ENCODE results near the gene ATP2B2. TPM values are rescaled to one million over a fixed set of nuclear protein-coding genes. Genes with fewer than 3 reads are reported as not detected.

Gene ATP2B2
- total and polyA plus RNA-seq, 10 of the 15 experiments (the other 5 are each of a cell fraction or from before 2014, with no cell fraction given), result 0.04 TPM; not detected in 9

- TF ChIP-seq NFXL1 (IDR thresholded peaks at IDR 0.05; ENCODE audit: borderline replicate concordance) (no peak), SMAD1 (IDR thresholded peaks at IDR 0.05; ENCODE audit: low read depth, partially characterized antibody) (no peak), CUX1 (IDR thresholded peaks at IDR 0.05; ENCODE audit: insufficient replicate concordance, low read depth, low read length) (no peak)
Observed at GRCh38 chr3:10406414-10406813, 99.0 kb downstream of the ATP2B2 start (continued).

- ATAC-seq, result no peak
- ChIA-PET CTCF (no interaction called here), POLR2A (interaction anchor here (0.6 kb wide), 1 partner anchor 260 kb away, joined by 3 read pairs; no protein-coding TSS in a partner anchor), SMC1A (ENCODE audit: uncharacterized antibody, unreplicated experiment) (interaction anchor here (1.4 kb wide), 1 partner anchor 8 kb away, joined by 3 read pairs; no protein-coding TSS in a partner anchor), RAD21 (ENCODE audit: unreplicated experiment) (interaction anchor here (0.6 kb wide), 1 partner anchor 990 kb away, joined by 3 read pairs; no protein-coding TSS in a partner anchor)
- Histone ChIP-seq H3K27me3 (replicated peaks in 1 of 2; ENCODE audit: control insufficient read depth in 2 of 2, insufficient read depth in 2 of 2, low read length in 1 of 2) (no peaks in the 10 kb centered on the region; a peak in 1 of 4 replicates), H3K27ac (ENCODE audit: control insufficient read depth, insufficient read depth) (no peak overlapping the region), H3K9ac (ENCODE audit: control insufficient read depth, insufficient read depth, low read length) (no peak overlapping the region), H3K4me2 (ENCODE audit: control insufficient read depth, insufficient read depth) (no peak overlapping the region), H3K9me3 (replicated peaks; ENCODE audit: control insufficient read depth, insufficient read depth, low read length) (no peaks in the 10 kb centered on the region), H3K79me2 (ENCODE audit: control insufficient read depth, insufficient read depth, low read length) (no peaks in the 10 kb centered on the region), H3K36me3 (ENCODE audit: control insufficient read depth in 2 of 2, insufficient read depth in 2 of 2, low read length in 1 of 2) (no peaks in the 10 kb centered on the region), H2AFZ (ENCODE audit: control insufficient read depth, low read depth, low read length) (no peak overlapping the region), H3K4me3 (no peak overlapping the region), H3K4me1 (ENCODE audit: control insufficient read depth, insufficient read depth, low read length) (no peaks in the 10 kb centered on the region), H4K20me1 (ENCODE audit: control insufficient read depth, insufficient read depth) (no peaks in the 10 kb centered on the region)
- no peak for FAIRE-seq
- in situ Hi-C loops (cut with MboI), result no loop called here
- no TSS peak for BruUV-seq (replicated peaks)
- intact Hi-C loops (cut with micrococcal nuclease; ENCODE audit: unreplicated experiment), result no loop called here
- DNase-seq (ENCODE audit: low read depth, low spot score), result no peak
- WGBS (ENCODE audit: insufficient coverage, insufficient replicate concordance, low lambda C conversion rate, missing lambda C conversion rate), result 0% methylated on average over 1 of the region's 1 CpG
- TF ChIP-seq EED (IDR thresholded peaks at IDR 0.05; ENCODE audit: low read depth) (no peak), JUNB (IDR thresholded peaks at IDR 0.05) (no peak), KDM1A (IDR thresholded peaks at IDR 0.05; ENCODE audit: borderline replicate concordance) (no peak), PML (IDR thresholded peaks at IDR 0.05; ENCODE audit: low read length) (no peak), SIX5 (IDR thresholded peaks at IDR 0.05; ENCODE audit: low read depth, low read length, severe bottlenecking) (no peak), CUX1 (IDR thresholded peaks at IDR 0.05; ENCODE audit: insufficient replicate concordance, low read depth, low read length) (no peak), CBX3 (IDR thresholded peaks at IDR 0.05; ENCODE audit: borderline replicate concordance, low read depth) (no peak), ZNF217 (IDR thresholded peaks at IDR 0.05) (no peak), HSF1 (IDR thresholded peaks at IDR 0.05; ENCODE audit: low read depth, low read length) (no peak)
Observed at GRCh38 chr3:10405816-10406215, 99.6 kb downstream of the ATP2B2 start.
